ENCODE results near the gene FAH.

- TF ChIP-seq CTCF (IDR thresholded peaks at IDR 0.05) (no peak), EZH2 (IDR thresholded peaks at IDR 0.05) (no peak), EZH2phosphoT487 (IDR thresholded peaks at IDR 0.05) (no peak)
These were observed 26.4 kb downstream of the FAH start for GRCh38 chr15:80179025-80179759.
